ENCODE data around the gene CYB561A3.
A peak's percentile ranks its signal among the peaks of the same experiment; 100 is the strongest.

The CYB561A3 gene

DNA sequence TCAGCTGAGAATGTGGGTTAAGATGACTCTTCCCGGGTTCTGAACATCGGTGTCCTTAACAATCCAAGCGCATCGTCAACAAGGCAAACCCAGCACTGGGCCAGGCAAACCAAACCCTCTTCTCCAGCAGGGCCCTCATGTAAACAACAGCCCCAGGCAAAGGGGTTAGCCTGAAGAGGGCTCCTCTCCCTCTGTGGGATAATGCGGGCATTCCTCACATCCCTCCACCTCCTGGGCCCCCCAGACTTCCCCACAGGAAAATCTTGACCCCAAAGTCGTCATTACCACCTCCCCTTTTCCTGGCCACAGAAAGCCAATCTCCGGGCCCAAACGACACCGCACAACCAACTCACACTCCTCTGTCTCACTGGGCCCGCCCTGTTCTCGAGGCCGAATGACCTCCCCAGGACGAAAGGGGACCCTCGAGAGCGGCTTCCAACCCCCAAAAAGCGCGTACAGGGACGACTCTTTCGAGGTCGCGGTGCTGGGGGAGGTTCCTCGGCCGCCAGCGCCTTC, 29.3 kb downstream of the CYB561A3 start:
- no peaks in the 10 kb centered on the region for H3K27me3 ChIP-seq (ENCODE audit: control insufficient read depth in 1 of 2, insufficient read depth in 2 of 2, low read length in 2 of 2)
- peaks cover 17% of the 10 kb centered on the region for H3K36me3 ChIP-seq (ENCODE audit: insufficient read depth, low read length)
- H3K9ac ChIP-seq (ENCODE audit: low read length), result peak overlapping the region; percentile 62
- H3K27ac ChIP-seq (ENCODE audit: low read depth, low read length), result peak overlapping the region; percentile 98
- H3K4me3 ChIP-seq (ENCODE audit: low read depth in 1 of 2, low read length in 2 of 2), result peak overlapping the region; percentile 89 to 100
- H3K4me1 ChIP-seq (ENCODE audit: insufficient read depth, low read length), result peaks cover 25% of the 10 kb centered on the region
- no peaks in the 10 kb centered on the region for H3K9me3 ChIP-seq (ENCODE audit: low read length)

DNA sequence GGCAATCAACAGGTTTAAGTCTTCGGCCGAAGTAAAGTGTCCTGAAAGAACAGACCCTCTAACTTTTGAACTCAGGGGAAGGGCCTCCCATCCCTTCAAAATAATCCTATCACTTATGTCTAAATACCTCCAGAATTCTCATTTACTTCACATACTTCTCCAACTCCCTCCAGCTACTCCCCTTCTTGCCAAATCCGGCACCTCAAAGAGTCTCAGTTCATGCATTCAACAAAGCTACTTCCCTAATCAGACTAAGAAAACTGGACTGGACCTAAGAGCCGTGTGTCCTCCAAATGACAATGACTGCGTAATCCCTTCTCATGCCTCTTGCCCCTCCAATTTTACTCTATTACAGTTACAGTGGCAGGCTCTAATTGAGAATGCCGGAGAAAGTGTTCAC, 30.0 kb downstream of the CYB561A3 start:
- Histone ChIP-seq H3K36me3 (ENCODE audit: insufficient read depth, low read length) (peaks cover 22% of the 10 kb centered on the region), H3K27ac (ENCODE audit: low read depth, low read length) (no peak overlapping the region), H3K4me3 (ENCODE audit: low read depth in 1 of 2, low read length in 2 of 2) (peak overlapping the region in 1 of 2 donors; percentile 89), H3K27me3 (ENCODE audit: control insufficient read depth in 1 of 2, insufficient read depth in 2 of 2, low read length in 2 of 2) (no peaks in the 10 kb centered on the region), H3K9me3 (ENCODE audit: low read length) (no peaks in the 10 kb centered on the region), H3K9ac (ENCODE audit: low read length) (peak overlapping the region; percentile 62), H3K4me1 (ENCODE audit: insufficient read depth, low read length) (peaks cover 25% of the 10 kb centered on the region)

DNA sequence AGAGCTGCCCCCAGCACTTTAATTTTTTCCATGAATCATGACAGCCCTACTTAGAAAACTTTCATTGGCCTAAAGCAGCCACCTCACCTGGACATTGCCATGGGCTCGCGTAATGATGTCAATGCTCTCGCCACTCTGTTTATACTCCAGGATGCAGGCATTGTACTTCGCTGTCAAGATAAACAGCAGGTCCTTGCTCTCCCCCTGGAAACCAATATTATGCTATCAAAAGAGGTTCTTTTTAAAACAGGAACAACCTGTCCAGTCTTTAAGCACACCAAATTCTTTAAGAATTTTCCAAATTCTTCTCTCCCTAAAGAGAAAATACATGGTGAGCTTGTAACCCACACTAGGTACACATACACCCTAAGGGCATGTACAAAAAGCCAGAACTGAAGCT, 31.8 kb downstream of the CYB561A3 start:
- Histone ChIP-seq H3K4me3 (ENCODE audit: low read depth in 1 of 2, low read length in 2 of 2) (no peak overlapping the region), H3K9ac (ENCODE audit: low read length) (no peak overlapping the region), H3K36me3 (ENCODE audit: insufficient read depth, low read length) (peaks cover 39% of the 10 kb centered on the region), H3K4me1 (ENCODE audit: insufficient read depth, low read length) (peaks cover 20% of the 10 kb centered on the region), H3K9me3 (ENCODE audit: low read length) (no peaks in the 10 kb centered on the region), H3K27me3 (ENCODE audit: control insufficient read depth in 1 of 2, insufficient read depth in 2 of 2, low read length in 2 of 2) (no peaks in the 10 kb centered on the region), H3K27ac (ENCODE audit: low read depth, low read length) (no peak overlapping the region)

DNA sequence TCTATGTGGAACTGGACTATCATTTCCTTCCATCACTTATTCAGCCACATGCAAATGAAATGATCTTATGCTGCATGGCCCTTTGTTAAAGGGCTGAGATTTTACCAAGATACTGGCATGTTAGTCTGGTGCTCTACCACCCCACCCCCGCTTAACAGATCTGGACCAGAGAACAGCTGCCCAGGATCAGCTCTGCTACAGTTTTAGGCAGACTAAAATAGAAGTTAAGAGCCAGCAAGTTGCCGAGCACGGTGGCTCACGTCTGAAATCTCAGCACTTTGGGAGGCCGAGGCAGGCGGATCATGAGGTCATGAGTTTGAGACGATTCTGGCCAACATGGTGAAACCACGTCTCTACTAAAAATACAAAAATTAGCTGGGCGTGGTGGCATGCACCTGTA, 33.3 kb downstream of the CYB561A3 start:
- H3K27me3 ChIP-seq (ENCODE audit: control insufficient read depth in 1 of 2, insufficient read depth in 2 of 2, low read length in 2 of 2), result no peaks in the 10 kb centered on the region
- H3K9ac ChIP-seq (ENCODE audit: low read length), result no peak overlapping the region
- H3K4me1 ChIP-seq (ENCODE audit: insufficient read depth, low read length), result peaks cover 14% of the 10 kb centered on the region
- H3K36me3 ChIP-seq (ENCODE audit: insufficient read depth, low read length), result peaks cover 52% of the 10 kb centered on the region
- no peaks in the 10 kb centered on the region for H3K9me3 ChIP-seq (ENCODE audit: low read length)
- H3K27ac ChIP-seq (ENCODE audit: low read depth, low read length), result no peak overlapping the region
- no peak overlapping the region for H3K4me3 ChIP-seq (ENCODE audit: low read depth in 1 of 2, low read length in 2 of 2)

DNA sequence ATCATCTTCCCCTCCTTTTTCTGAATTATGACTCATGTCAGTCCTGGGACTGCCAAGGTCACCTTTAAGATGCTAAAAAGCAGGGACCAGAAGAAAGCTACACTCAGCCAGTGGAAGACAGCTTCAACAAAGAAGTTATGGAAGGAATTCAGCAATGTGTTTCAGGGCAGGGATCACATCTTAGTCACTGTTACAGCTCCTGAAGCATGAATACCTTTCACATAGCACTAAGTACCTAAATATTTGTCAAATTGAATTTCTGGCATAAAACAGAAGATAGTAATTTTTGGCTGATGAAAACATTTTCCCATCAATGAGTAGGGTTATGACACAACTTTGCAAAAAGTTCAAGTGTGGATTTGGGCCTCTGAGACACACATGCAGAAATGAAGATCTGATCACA, 34.0 kb downstream of the CYB561A3 start:
- H3K4me3 ChIP-seq (ENCODE audit: low read depth in 1 of 2, low read length in 2 of 2), result no peak overlapping the region

DNA sequence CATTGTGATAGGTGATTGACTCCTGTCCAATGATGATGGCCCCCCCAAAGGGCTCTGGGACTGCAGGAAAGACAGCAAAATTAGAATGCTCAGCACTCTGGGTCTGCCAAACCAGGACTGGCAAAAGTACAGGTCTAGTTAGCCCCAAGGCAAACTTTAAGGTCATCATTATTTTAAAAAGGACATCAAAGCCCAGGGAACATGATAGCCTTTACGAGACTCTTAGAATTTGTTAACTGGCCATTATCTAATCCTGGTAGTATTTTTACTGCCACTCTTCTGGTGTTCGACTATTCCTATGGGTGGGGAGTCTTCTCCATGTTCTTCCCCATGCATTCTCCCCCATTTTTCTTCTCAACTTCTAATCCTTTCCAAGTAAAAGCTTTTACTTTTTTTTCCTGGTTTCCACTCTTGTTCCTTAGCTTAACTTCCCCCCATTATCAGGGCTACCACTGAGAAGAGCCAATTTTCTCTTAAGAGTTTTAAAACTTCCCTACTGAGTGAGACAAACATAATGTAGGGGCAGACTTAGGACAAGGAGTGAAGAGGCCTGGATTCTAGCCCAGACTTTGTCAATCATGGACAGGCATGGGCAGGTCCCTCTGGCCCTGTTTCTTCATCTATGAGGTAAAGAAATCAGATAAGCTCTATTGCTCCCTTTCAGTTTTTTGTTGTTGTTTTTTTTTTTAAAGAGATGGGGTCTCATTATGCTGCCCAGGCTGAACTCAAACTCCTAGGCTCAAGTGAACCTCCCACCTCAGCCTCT, 35.9 kb downstream of the CYB561A3 start:
- no peaks in the 10 kb centered on the region for H3K27me3 ChIP-seq (ENCODE audit: control insufficient read depth in 1 of 2, insufficient read depth in 2 of 2, low read length in 2 of 2)
- H3K27ac ChIP-seq (ENCODE audit: low read depth, low read length), result no peak overlapping the region
- H3K4me1 ChIP-seq (ENCODE audit: insufficient read depth, low read length), result no peaks in the 10 kb centered on the region
- no peak overlapping the region for H3K9ac ChIP-seq (ENCODE audit: low read length)
- H3K4me3 ChIP-seq (ENCODE audit: low read depth in 1 of 2, low read length in 2 of 2), result no peak overlapping the region
- H3K36me3 ChIP-seq (ENCODE audit: insufficient read depth, low read length), result peaks cover 75% of the 10 kb centered on the region
- no peaks in the 10 kb centered on the region for H3K9me3 ChIP-seq (ENCODE audit: low read length)

More for the DNA sequence above, 34.0 kb downstream of the CYB561A3 start:
- no peaks in the 10 kb centered on the region for H3K27me3 ChIP-seq (ENCODE audit: control insufficient read depth in 1 of 2, insufficient read depth in 2 of 2, low read length in 2 of 2)
- H3K36me3 ChIP-seq (ENCODE audit: insufficient read depth, low read length), result peaks cover 58% of the 10 kb centered on the region
- H3K27ac ChIP-seq (ENCODE audit: low read depth, low read length), result no peak overlapping the region
- H3K4me1 ChIP-seq (ENCODE audit: insufficient read depth, low read length), result peaks cover 14% of the 10 kb centered on the region
- H3K9ac ChIP-seq (ENCODE audit: low read length), result no peak overlapping the region
- H3K9me3 ChIP-seq (ENCODE audit: low read length), result no peaks in the 10 kb centered on the region

DNA sequence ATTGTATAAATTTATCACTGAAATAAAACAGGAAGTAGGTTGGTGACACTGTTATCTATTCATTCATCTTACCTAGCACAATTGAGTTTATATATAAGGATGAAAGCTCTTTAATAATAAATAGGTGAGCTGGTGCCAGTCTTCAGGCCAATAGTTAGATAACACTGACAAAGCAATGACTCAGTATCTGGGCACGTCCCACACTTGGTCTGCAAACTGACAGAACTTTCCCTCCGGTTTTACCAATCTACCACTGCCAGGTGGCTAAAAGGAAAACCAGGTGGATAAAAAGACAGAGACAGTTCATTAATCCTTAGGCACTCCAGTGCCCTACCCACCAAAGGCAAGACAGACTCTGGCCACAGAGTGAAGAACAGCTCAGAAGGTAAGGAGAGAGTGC, 46.4 kb downstream of the CYB561A3 start:
- Histone ChIP-seq H3K4me1 (ENCODE audit: insufficient read depth, low read length) (no peaks in the 10 kb centered on the region), H3K9ac (ENCODE audit: low read length) (no peak overlapping the region), H3K27me3 (ENCODE audit: control insufficient read depth in 1 of 2, insufficient read depth in 2 of 2, low read length in 2 of 2) (no peaks in the 10 kb centered on the region), H3K36me3 (ENCODE audit: insufficient read depth, low read length) (peaks cover 79% of the 10 kb centered on the region), H3K9me3 (ENCODE audit: low read length) (no peaks in the 10 kb centered on the region), H3K27ac (ENCODE audit: low read depth, low read length) (no peak overlapping the region), H3K4me3 (ENCODE audit: low read depth in 1 of 2, low read length in 2 of 2) (no peak overlapping the region)

DNA sequence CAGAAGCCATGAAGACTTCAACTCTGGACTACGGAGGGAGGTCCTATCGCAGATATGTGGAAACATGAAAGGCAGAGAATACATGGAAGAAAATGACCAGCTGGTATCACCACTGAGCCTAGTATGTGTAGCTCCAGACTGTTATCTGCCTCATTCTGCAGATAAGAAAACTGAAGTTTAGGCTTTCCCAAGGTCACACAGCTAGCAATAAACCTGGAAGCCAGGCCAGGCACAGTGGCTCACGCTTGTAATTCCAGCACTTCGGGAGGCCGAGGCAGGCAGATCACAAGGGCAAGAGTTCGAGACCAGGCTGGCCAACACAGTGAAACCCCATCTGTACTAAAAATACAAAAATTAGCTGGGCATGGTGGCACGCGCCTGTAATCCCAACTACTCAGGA, 50.9 kb downstream of the CYB561A3 start:
- Histone ChIP-seq H3K9me3 (ENCODE audit: low read length) (no peaks in the 10 kb centered on the region), H3K4me3 (ENCODE audit: low read depth in 1 of 2, low read length in 2 of 2) (no peak overlapping the region), H3K36me3 (ENCODE audit: insufficient read depth, low read length) (peaks cover 94% of the 10 kb centered on the region), H3K27ac (ENCODE audit: low read depth, low read length) (no peak overlapping the region), H3K9ac (ENCODE audit: low read length) (no peak overlapping the region), H3K4me1 (ENCODE audit: insufficient read depth, low read length) (no peaks in the 10 kb centered on the region), H3K27me3 (ENCODE audit: control insufficient read depth in 1 of 2, insufficient read depth in 2 of 2, low read length in 2 of 2) (no peaks in the 10 kb centered on the region)

DNA sequence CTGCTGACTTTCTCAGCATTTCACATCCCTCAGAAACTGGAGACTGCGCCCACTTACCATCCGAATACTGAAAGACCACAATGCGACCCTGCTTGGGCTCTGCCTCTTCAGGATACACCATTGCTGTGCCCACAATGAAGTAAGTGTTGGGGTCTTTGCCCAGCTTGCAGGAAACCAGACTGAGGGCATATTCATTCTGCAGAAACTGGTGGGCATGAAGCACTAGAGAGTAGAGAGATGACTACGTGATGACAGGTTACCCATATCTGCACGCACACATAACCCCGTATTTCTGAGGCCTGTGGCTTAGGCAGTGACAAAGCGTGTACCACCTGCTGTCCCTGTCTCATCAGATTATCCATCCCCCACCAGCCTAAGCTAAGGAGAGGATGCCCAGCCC, 51.9 kb downstream of the CYB561A3 start:
- Histone ChIP-seq H3K4me1 (ENCODE audit: insufficient read depth, low read length) (no peaks in the 10 kb centered on the region), H3K27ac (ENCODE audit: low read depth, low read length) (no peak overlapping the region), H3K4me3 (ENCODE audit: low read depth in 1 of 2, low read length in 2 of 2) (no peak overlapping the region), H3K9ac (ENCODE audit: low read length) (no peak overlapping the region), H3K27me3 (ENCODE audit: control insufficient read depth in 1 of 2, insufficient read depth in 2 of 2, low read length in 2 of 2) (no peaks in the 10 kb centered on the region), H3K9me3 (ENCODE audit: low read length) (no peaks in the 10 kb centered on the region), H3K36me3 (ENCODE audit: insufficient read depth, low read length) (peaks cover 99% of the 10 kb centered on the region)

DNA sequence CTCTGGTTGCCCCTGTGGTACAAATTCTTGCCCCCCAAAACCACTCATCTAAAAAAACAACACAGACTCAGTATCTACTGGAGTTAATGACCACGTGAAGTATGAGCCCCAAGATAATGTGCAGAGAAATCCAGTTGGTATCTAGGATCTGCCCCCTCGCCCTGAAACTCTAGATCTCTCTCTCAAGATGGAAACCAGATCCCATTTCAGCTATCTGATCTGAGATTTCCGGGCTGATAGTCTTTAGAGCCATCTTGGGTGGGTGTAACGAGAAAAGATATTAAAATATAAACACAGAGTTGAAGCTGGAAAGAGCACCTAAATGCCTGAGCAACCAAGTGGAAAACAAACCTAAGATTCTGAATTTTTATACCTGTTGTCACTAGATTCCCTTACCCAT, 52.5 kb downstream of the CYB561A3 start:
- H3K27ac ChIP-seq (ENCODE audit: low read depth, low read length), result no peak overlapping the region
- H3K9ac ChIP-seq (ENCODE audit: low read length), result no peak overlapping the region
- H3K9me3 ChIP-seq (ENCODE audit: low read length), result no peaks in the 10 kb centered on the region
- H3K27me3 ChIP-seq (ENCODE audit: control insufficient read depth in 1 of 2, insufficient read depth in 2 of 2, low read length in 2 of 2), result no peaks in the 10 kb centered on the region
- no peaks in the 10 kb centered on the region for H3K4me1 ChIP-seq (ENCODE audit: insufficient read depth, low read length)
- H3K4me3 ChIP-seq (ENCODE audit: low read depth in 1 of 2, low read length in 2 of 2), result no peak overlapping the region
- H3K36me3 ChIP-seq (ENCODE audit: insufficient read depth, low read length), result peaks cover 96% of the 10 kb centered on the region

DNA sequence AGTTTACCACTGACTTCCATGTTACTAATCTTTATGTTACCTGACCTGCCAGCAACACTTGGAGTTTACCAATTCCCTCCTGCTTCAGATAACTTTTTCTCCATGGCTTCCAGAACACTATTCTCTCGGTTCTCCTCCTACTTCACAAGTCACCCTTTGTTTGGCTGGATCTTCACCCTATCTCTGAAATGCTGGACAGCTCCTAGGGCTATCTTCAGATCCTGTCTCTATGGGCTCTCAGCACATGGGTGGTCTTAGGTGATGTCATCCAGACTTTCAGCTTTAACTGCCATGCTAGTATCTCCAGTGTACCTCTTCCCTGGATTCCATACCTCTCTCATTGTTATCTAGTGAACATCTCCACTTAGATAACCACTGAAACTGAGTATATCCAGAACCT, 54.3 kb downstream of the CYB561A3 start:
- Histone ChIP-seq H3K36me3 (ENCODE audit: insufficient read depth, low read length) (peaks cover 94% of the 10 kb centered on the region), H3K27me3 (ENCODE audit: control insufficient read depth in 1 of 2, insufficient read depth in 2 of 2, low read length in 2 of 2) (no peaks in the 10 kb centered on the region), H3K4me1 (ENCODE audit: insufficient read depth, low read length) (no peaks in the 10 kb centered on the region), H3K9ac (ENCODE audit: low read length) (no peak overlapping the region), H3K4me3 (ENCODE audit: low read depth in 1 of 2, low read length in 2 of 2) (no peak overlapping the region), H3K9me3 (ENCODE audit: low read length) (no peaks in the 10 kb centered on the region), H3K27ac (ENCODE audit: low read depth, low read length) (no peak overlapping the region)

DNA sequence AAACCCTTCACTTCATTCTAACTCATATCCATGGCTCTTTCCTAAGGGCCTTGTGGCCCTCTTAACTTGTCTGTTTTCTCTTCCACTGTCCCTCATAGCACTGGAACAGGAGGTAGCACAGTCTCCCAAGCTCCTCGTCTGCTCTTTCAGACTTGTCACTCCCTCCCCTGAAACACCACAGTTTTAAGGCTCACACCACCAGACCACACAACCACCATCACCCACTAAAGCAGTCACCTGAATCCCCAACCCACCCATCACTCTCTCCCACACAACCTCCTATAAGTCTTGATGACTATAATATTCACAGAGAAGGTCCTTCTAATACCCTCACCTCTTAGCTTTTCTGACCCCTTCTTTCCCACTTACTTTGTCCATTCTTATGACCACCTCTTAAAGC, 55.5 kb downstream of the CYB561A3 start:
- Histone ChIP-seq H3K9me3 (ENCODE audit: low read length) (no peaks in the 10 kb centered on the region), H3K4me1 (ENCODE audit: insufficient read depth, low read length) (no peaks in the 10 kb centered on the region), H3K4me3 (ENCODE audit: low read depth in 1 of 2, low read length in 2 of 2) (no peak overlapping the region), H3K36me3 (ENCODE audit: insufficient read depth, low read length) (peaks cover 94% of the 10 kb centered on the region), H3K9ac (ENCODE audit: low read length) (no peak overlapping the region), H3K27me3 (ENCODE audit: control insufficient read depth in 1 of 2, insufficient read depth in 2 of 2, low read length in 2 of 2) (no peaks in the 10 kb centered on the region), H3K27ac (ENCODE audit: low read depth, low read length) (no peak overlapping the region)

Measured in muscle layer of colon (tissue), 2 donors.